GM12878 (cell line): ENCODE results near the gene MISP3. TPM values are rescaled to one million over a fixed set of nuclear protein-coding genes. Genes with fewer than 3 reads are reported as not detected.

Experiments used
- ATAC-seq: fragments of 200-7000 bp; cut with Tn5 transposase; 3 replicates; pipeline ENCODE4 v1.9.1; 2020; ENCODE audit warnings: mild to moderate bottlenecking, moderate library complexity
- BruUV-seq: library from RNA; stranded (reverse); fragments of 400-500 nt; replicated peaks from 2 replicates; lab custom pipeline; 2021; lab: Mats Ljungman, UMichigan
- CTCF ChIA-PET: fragments of 300-600 bp; sonication (Branson Sonifier 250); formaldehyde crosslinking; extraction: SDS; loops from one replicate; lab custom pipeline; 2021; ENCODE audit warnings: inconsistent platforms; lab: Yijun Ruan, JAX
- POLR2A ChIA-PET: fragments of 350-600 bp; formaldehyde crosslinking; extraction: SDS; loops from one replicate; lab custom pipeline; 2021; ENCODE audit warnings: inconsistent platforms; lab: Charles Lee
- RAD21 ChIA-PET: fragments of 300-600 bp; sonication (Branson Sonifier 250); formaldehyde crosslinking; loops from one replicate; lab custom pipeline; 2023; ENCODE audit warnings: antibody characterized with exemption; ENCODE audit not compliant: unreplicated experiment; lab: Charles Lee
- SMC1A ChIA-PET: fragments of 300-600 bp; sonication (Branson Sonifier 250); formaldehyde crosslinking; loops from one replicate; lab custom pipeline; 2023; ENCODE audit not compliant: unreplicated experiment, uncharacterized antibody; lab: Charles Lee
- DNase-seq: peaks from one replicate; pipeline ENCODE4 v3.0.0-alpha.2; 2011; ENCODE audit warnings: low read depth, low spot score
- FAIRE-seq: peaks from 3 replicates; lab custom pipeline; 2011; peaks lifted over from hg19 to GRCh38; lab: Jason Lieb, UNC
- H2AFZ ChIP-seq: 2 replicates; pipeline ENCODE4 v1.6.0; 2011; ENCODE audit warnings: low read depth, low read length, control low read depth; ENCODE audit not compliant: control insufficient read depth
- H3K27ac ChIP-seq: 2 replicates; pipeline ENCODE4 v1.5.1; 2011; ENCODE audit warnings: control low read depth; ENCODE audit not compliant: control insufficient read depth, insufficient read depth
- H3K27me3 ChIP-seq, 2 experiments: replicated peaks in 1 of 2; 2 replicates each; pipeline versions ENCODE4 v1.6.0 to v1.6.1; 2011; ENCODE audit warnings: low read length in 1 of 2; ENCODE audit not compliant: control insufficient read depth in 2 of 2, insufficient read depth in 2 of 2
- H3K36me3 ChIP-seq, 2 experiments: 2 replicates each; pipeline ENCODE4 v1.5.1; 2011; ENCODE audit warnings: low read length in 1 of 2; ENCODE audit not compliant: control insufficient read depth in 2 of 2, insufficient read depth in 2 of 2
- H3K4me1 ChIP-seq: 2 replicates; pipeline ENCODE4 v1.6.1; 2011; ENCODE audit warnings: mild to moderate bottlenecking, low read length, moderate library complexity, mixed read lengths; ENCODE audit not compliant: control insufficient read depth, insufficient read depth
- H3K4me2 ChIP-seq: 2 replicates; pipeline ENCODE4 v1.6.0; 2011; ENCODE audit warnings: control low read depth; ENCODE audit not compliant: control insufficient read depth, insufficient read depth
- H3K4me3 ChIP-seq: fragments of 200-600 bp; sonication (generic); 2 replicates; pipeline ENCODE4 v1.5.1; 2016
- H3K79me2 ChIP-seq: 2 replicates; pipeline ENCODE4 v1.6.0; 2011; ENCODE audit warnings: low read length; ENCODE audit not compliant: control insufficient read depth, insufficient read depth
- H3K9ac ChIP-seq: 2 replicates; pipeline ENCODE4 v1.8.0; 2011; ENCODE audit warnings: low read length, control low read depth, mixed read lengths; ENCODE audit not compliant: control insufficient read depth, insufficient read depth
- H3K9me3 ChIP-seq: replicated peaks from 3 replicates; pipeline ENCODE4 v1.5.1; 2011; ENCODE audit warnings: mild to moderate bottlenecking, low read length; ENCODE audit not compliant: control insufficient read depth, insufficient read depth
- H4K20me1 ChIP-seq: 2 replicates; pipeline ENCODE4 v1.6.0; 2011; ENCODE audit not compliant: control insufficient read depth, insufficient read depth
- ATF7 ChIP-seq: fragments of 450-650 bp; IDR thresholded peaks from 2 replicates; pipeline ENCODE4 v1.6.1; 2016; ENCODE audit warnings: low read depth, mild to moderate bottlenecking
- BHLHE40 ChIP-seq, 2 experiments: fragments of 450-650 bp in 1 of 2; IDR thresholded peaks; 2 replicates each; pipeline ENCODE4 v1.6.1; 2011 to 2017; ENCODE audit warnings: low read depth in 2 of 2, borderline replicate concordance in 1 of 2, improper control_type of control experiment in 1 of 2, low read length in 1 of 2, mild to moderate bottlenecking in 1 of 2
- CEBPB ChIP-seq, 2 experiments: fragments of 150-350 bp in 1 of 2; IDR thresholded peaks; 2 replicates each; pipeline ENCODE4 v1.6.1; 2012 to 2014; ENCODE audit warnings: low read depth in 2 of 2, low read length in 2 of 2, borderline replicate concordance in 1 of 2, inconsistent platforms in 1 of 2
- CREB1 ChIP-seq: IDR thresholded peaks from 2 replicates; pipeline ENCODE4 v1.6.1; 2012; ENCODE audit warnings: low read depth, mild to moderate bottlenecking, inconsistent platforms
- EZH2 ChIP-seq: IDR thresholded peaks from 2 replicates; pipeline ENCODE4 v1.6.1; 2012; ENCODE audit warnings: low read depth, mild to moderate bottlenecking, control low read depth, inconsistent platforms, low read length, borderline replicate concordance; ENCODE audit not compliant: control insufficient read depth
- HDAC2 ChIP-seq: fragments of 200-600 bp; sonication (generic); IDR thresholded peaks from 2 replicates; pipeline ENCODE4 v1.6.1; 2017
- KAT2A ChIP-seq: conservative IDR thresholded peaks from 2 replicates; pipeline ENCODE4 v1.6.1; 2011; ENCODE audit warnings: low read depth, low read length; ENCODE audit not compliant: control insufficient read depth
- MYB ChIP-seq: fragments of 150-350 bp; IDR thresholded peaks from 2 replicates; pipeline ENCODE4 v1.6.1; 2014; ENCODE audit warnings: mild to moderate bottlenecking, low read depth, low read length, borderline replicate concordance
- NFXL1 ChIP-seq: fragments of 450-650 bp; IDR thresholded peaks from 2 replicates; pipeline ENCODE4 v1.6.1; 2017; ENCODE audit warnings: antibody characterized with exemption, mild to moderate bottlenecking, borderline replicate concordance
- POLR2A ChIP-seq: IDR thresholded peaks from 2 replicates; pipeline ENCODE4 v1.6.1; 2011; ENCODE audit warnings: low read depth, mild to moderate bottlenecking, low read length
- POU2F2 ChIP-seq: IDR thresholded peaks from 3 replicates; pipeline ENCODE4 v1.6.1; 2011; ENCODE audit warnings: low read depth, mild to moderate bottlenecking, low read length, borderline replicate concordance
- ZBTB11 ChIP-seq: fragments of 450-650 bp; formaldehyde crosslinking; IDR thresholded peaks from 2 replicates; pipeline ENCODE4 v1.5.0; 2022; ENCODE audit warnings: mild to moderate bottlenecking, missing genetic modification characterization
- ZSCAN29 ChIP-seq: fragments of 450-650 bp; IDR thresholded peaks from 2 replicates; pipeline ENCODE4 v1.6.1; 2017; ENCODE audit warnings: mild to moderate bottlenecking, moderate library complexity
- ZZZ3 ChIP-seq: IDR thresholded peaks from 2 replicates; pipeline ENCODE4 v1.6.1; 2011; ENCODE audit warnings: low read depth; ENCODE audit not compliant: control insufficient read depth, insufficient read length
- WGBS: methylation state at CpG from one replicate; pipeline ENCODE4 v1.1.6; 2016; ENCODE audit warnings: low lambda C conversion rate; ENCODE audit not compliant: insufficient replicate concordance, insufficient coverage; ENCODE audit errors: missing lambda C conversion rate; 5-methylcytosine and 5-hydroxymethylcytosine counted together
- in situ Hi-C: fragments of 300-500 bp; cut with MboI; formaldehyde crosslinking; loops from 9 replicates; pipeline ENCODE4 v1.14.3; 2018; ENCODE audit warnings: mixed read lengths
- intact Hi-C: fragments of 100-400 bp; cut with micrococcal nuclease; formaldehyde crosslinking; loops from one replicate; pipeline ENCODE4 v1.14.2; 2022; ENCODE audit not compliant: unreplicated experiment
- polyA plus RNA-seq, 11 experiments: library from polyadenylated mRNA; depleted of rRNA in 4 of 11; unstranded in 6 of 11; stranded (reverse) in 5 of 11; fragments of >200 nt; fragmentation: Nextera tagmentation in 4 of 11; fragmentation: Illumina TruSeq in 1 of 11; extraction: Ambion mirVana in 4 of 11; extraction: Trizol in 1 of 11; gene quantifications; 1 replicate in 1 of 11; 2 replicates in 10 of 11; pipeline versions ENCODE4 v1.2.1 to v1.2.3, GENCODE V29; 2011 to 2016; ENCODE audit warnings: inconsistent platforms in 2 of 11, missing spikeins in 2 of 11, low read depth in 1 of 11
- total RNA-seq, 4 experiments: library from RNA; depleted of rRNA in 3 of 4; stranded (reverse); fragments of >200 nt in 3 of 4; fragmentation: Illumina TruSeq in 1 of 4; extraction: Trizol in 1 of 4; gene quantifications; 2 replicates each; pipeline versions ENCODE4 v1.2.1 to v1.2.3, GENCODE V29; 2013 to 2021
- TF ChIP-seq, protein P1 (sequence below): fragments of 450-650 bp; IDR thresholded peaks from 2 replicates; pipeline ENCODE4 v1.6.1; 2018; ENCODE audit warnings: mild to moderate bottlenecking, low read depth, moderate library complexity; ENCODE audit not compliant: partially characterized antibody

MISP3 gene
- total and polyA plus RNA-seq, 10 of the 15 experiments (the other 5 are each of a cell fraction or from before 2014, with no cell fraction given) = 0.07 to 1.4 (median 0.64) TPM

DNA sequence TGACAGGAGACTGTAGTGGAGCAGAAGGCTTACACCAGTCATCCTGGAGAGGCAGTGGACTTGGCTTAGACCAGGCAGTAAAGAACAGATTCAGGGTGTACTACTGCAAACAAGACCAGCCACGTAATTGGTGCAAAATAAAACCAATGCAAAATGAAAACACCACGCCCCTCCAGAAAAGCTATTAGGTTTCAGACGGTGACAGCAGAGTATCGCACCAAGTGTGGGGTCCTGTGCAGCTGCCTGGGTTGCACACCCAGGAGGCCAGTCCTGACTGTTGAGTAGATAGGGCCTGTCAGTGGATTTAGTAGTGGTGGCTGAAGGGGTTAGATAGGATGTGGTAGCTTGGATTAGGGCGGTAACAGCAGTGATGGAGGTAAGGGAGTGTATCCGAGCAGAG lies 50.3 kb downstream of the MISP3 start:
- Histone ChIP-seq H4K20me1 (no peaks in the 10 kb centered on the region), H3K4me2 (no peak overlapping the region), H3K4me1 (peaks cover 16% of the 10 kb centered on the region), H3K4me3 (no peak overlapping the region), H3K79me2 (peaks cover 2% of the 10 kb centered on the region; the same call in 1 of the 2 replicates), H3K27ac (no peak overlapping the region), H3K9me3 (no peaks in the 10 kb centered on the region), H2AFZ (no peak overlapping the region), H3K27me3 (no peaks in the 10 kb centered on the region), H3K36me3 (peaks cover 2 to 12% of the 10 kb centered on the region in 2 experiments; a peak in 2 of 4 replicates), H3K9ac (no peak overlapping the region)
- SMC1A ChIA-PET = no interaction called here
- WGBS = 100% methylated on average over 6 of the region's 6 CpGs
- intact Hi-C loops (no loop called here), in situ Hi-C loops (no loop called here)
- POLR2A ChIA-PET = no interaction called here
- FAIRE-seq = no peak
- no peak for DNase-seq
- no TSS peak for BruUV-seq
- CTCF ChIA-PET = interaction anchor here (3.2 kb wide), 1 partner anchor 14 kb away, joined by 14 read pairs; the partner anchor contains the start of gene ASF1B
- RAD21 ChIA-PET = interaction anchor here (1.0 kb wide), 1 partner anchor 9 kb away, joined by 3 read pairs; no protein-coding TSS in a partner anchor
- TF ChIP-seq, protein P1, sequence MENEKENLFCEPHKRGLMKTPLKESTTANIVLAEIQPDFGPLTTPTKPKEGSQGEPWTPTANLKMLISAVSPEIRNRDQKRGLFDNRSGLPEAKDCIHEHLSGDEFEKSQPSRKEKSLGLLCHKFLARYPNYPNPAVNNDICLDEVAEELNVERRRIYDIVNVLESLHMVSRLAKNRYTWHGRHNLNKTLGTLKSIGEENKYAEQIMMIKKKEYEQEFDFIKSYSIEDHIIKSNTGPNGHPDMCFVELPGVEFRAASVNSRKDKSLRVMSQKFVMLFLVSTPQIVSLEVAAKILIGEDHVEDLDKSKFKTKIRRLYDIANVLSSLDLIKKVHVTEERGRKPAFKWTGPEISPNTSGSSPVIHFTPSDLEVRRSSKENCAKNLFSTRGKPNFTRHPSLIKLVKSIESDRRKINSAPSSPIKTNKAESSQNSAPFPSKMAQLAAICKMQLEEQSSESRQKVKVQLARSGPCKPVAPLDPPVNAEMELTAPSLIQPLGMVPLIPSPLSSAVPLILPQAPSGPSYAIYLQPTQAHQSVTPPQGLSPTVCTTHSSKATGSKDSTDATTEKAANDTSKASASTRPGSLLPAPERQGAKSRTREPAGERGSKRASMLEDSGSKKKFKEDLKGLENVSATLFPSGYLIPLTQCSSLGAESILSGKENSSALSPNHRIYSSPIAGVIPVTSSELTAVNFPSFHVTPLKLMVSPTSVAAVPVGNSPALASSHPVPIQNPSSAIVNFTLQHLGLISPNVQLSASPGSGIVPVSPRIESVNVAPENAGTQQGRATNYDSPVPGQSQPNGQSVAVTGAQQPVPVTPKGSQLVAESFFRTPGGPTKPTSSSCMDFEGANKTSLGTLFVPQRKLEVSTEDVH = no peak
- TF ChIP-seq POU2F2 = no peak
- no peak for TF ChIP-seq POLR2A
- no peak for TF ChIP-seq ATF7
- no peak for TF ChIP-seq NFXL1
- TF ChIP-seq MYB = no peak
- TF ChIP-seq BHLHE40 (IDR thresholded peaks at IDR 0.05; ENCODE audit: borderline replicate concordance in 1 of 2, low read depth in 2 of 2, low read length in 1 of 2) = no peak
- TF ChIP-seq ZSCAN29 = no peak
- no peak for TF ChIP-seq HDAC2
- TF ChIP-seq ZBTB11 (CRISPR knock-in tag) = no peak
- TF ChIP-seq CEBPB (IDR thresholded peaks at IDR 0.05; ENCODE audit: borderline replicate concordance in 1 of 2, low read depth in 2 of 2, low read length in 2 of 2) = no peak
- TF ChIP-seq EZH2 = no peak
- TF ChIP-seq KAT2A = no peak
- TF ChIP-seq ZZZ3 = no peak
- TF ChIP-seq CREB1 = no peak
- ATAC-seq = no peak
